HUES48 (cell line): ENCODE data around the gene MFRP.
"Not testable (repeated sequence)": the region's sequence is repeated elsewhere in the genome, so short reads cannot be mapped to it uniquely, and the experiment has no call there.

Experiments
- H3K27ac ChIP-seq: one replicate; pipeline ENCODE4 v1.7.0; 2013; ENCODE audit warnings: low read depth, low read length, inconsistent platforms
- H3K27me3 ChIP-seq: 2 replicates; pipeline ENCODE4 v1.6.1; 2013; ENCODE audit warnings: mild to moderate bottlenecking, low read length; ENCODE audit not compliant: control insufficient read depth, insufficient read depth
- H3K36me3 ChIP-seq: 2 replicates; pipeline ENCODE4 v1.6.1; 2013; ENCODE audit warnings: low read length; ENCODE audit not compliant: control insufficient read depth, insufficient read depth
- H3K4me1 ChIP-seq: 2 replicates; pipeline ENCODE4 v1.6.1; 2013; ENCODE audit warnings: mild to moderate bottlenecking, low read length; ENCODE audit not compliant: control insufficient read depth, insufficient read depth
- H3K4me3 ChIP-seq: 2 replicates; pipeline ENCODE4 v1.5.1; 2013; ENCODE audit warnings: mild to moderate bottlenecking, low read depth, low read length
- H3K9ac ChIP-seq: 2 replicates; pipeline ENCODE4 v1.6.1; 2013; ENCODE audit warnings: mild to moderate bottlenecking, low read depth, low read length, moderate library complexity
- H3K9me3 ChIP-seq: 2 replicates; pipeline ENCODE4 v1.6.1; 2013; ENCODE audit warnings: low read length; ENCODE audit not compliant: control insufficient read depth, insufficient read depth

Gene MFRP

GRCh38 chr11:119346605-119347004, at the start of gene MFRP:
Gene MFRP, minus strand, starts transcription at chr11:119346705. Its CDS starts 192 bp downstream, at chr11:119346513.
- Histone ChIP-seq H3K36me3 (no peaks in the 10 kb centered on the region), H3K9ac (no peak within 1 kb of the TSS), H3K4me1 (no peaks in the 10 kb centered on the region), H3K27me3 (peaks cover 25% of the 10 kb centered on the region), H3K9me3 (no peaks in the 10 kb centered on the region), H3K27ac (no peak within 1 kb of the TSS), H3K4me3 (no peak within 1 kb of the TSS)

DNA sequence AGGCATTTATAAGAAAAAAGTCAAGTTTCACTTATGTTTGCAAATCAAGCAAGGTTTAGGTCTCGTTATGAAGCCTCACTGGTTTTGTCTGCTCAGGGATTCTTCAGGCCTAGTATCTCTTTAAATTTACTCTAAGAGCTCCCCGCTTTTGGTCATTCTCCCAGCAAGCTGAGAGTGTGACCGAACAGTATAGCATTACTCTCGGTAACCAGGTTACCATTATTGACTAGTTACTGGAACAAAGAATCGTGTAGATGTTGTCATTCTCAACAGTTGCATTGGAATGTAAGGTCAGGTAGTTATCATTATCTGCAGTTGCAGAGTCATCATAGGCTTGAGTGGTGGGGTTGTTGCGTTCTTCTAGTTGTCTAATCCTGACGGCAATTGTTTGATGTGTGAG, 44.8 kb upstream of the MFRP start:
- Histone ChIP-seq H3K9me3 (no peaks in the 10 kb centered on the region), H3K27me3 (no peaks in the 10 kb centered on the region), H3K4me3 (no peak overlapping the region), H3K4me1 (no peaks in the 10 kb centered on the region), H3K36me3 (no peaks in the 10 kb centered on the region), H3K27ac (no peak overlapping the region), H3K9ac (no peak overlapping the region)

GRCh38 chr11:119389611-119390254, 43.2 kb upstream of the MFRP start:
- no peak overlapping the region for H3K4me3 ChIP-seq

DNA sequence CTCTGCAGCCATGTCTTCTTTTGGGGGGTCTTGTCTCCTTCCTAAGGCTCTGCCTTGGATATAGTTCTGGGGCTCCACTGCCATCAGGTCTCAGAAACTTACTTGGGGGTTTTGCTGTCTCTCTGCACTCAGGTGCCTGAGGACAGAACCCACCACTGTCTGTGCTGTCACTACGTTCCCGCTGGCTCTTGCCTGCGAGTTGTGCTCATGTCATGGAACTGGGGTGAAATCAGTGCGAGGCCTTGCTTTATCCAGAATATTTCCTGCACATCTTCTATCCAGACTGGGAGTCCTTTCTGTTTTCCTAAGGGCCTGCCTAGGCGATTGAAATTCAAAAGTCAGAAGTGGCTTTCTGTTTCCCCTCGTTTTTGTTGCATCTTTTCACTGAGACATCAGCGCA, 41.6 kb upstream of the MFRP start:
- no peak overlapping the region for H3K27ac ChIP-seq
- H3K9me3 ChIP-seq, result no peaks in the 10 kb centered on the region
- H3K36me3 ChIP-seq, result no peaks in the 10 kb centered on the region
- H3K27me3 ChIP-seq, result peaks cover 3% of the 10 kb centered on the region; the same call in 1 of the 2 replicates
- H3K4me3 ChIP-seq, result no peak overlapping the region
- no peak overlapping the region for H3K9ac ChIP-seq
- H3K4me1 ChIP-seq, result no peaks in the 10 kb centered on the region

More at GRCh38 chr11:119389611-119390254, 43.2 kb upstream of the MFRP start:
- Histone ChIP-seq H3K27me3 (no peaks in the 10 kb centered on the region), H3K27ac (no peak overlapping the region), H3K9ac (no peak overlapping the region), H3K9me3 (no peaks in the 10 kb centered on the region), H3K36me3 (no peaks in the 10 kb centered on the region), H3K4me1 (no peaks in the 10 kb centered on the region)

DNA sequence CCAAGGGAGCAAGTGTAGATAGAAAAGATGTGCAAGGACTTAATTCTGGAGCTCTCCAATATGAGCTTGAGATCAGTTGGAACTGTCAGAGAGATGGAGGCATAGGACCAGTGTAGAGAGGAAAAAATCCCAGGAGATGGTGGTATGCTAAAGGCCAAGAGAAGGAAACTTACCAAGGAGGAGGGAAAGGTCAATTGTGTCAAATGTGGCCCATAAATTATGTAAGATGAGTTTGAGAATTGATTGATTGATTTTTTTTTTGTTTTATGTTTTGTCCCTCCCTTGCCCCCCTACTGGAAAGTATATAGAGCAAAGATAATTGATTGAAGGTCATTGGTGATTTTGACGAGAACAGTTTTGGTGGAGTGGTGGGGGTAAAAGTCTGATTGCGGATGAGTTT, 37.8 kb upstream of the MFRP start:
- Histone ChIP-seq H3K36me3 (no peaks in the 10 kb centered on the region), H3K27me3 (peaks cover 19% of the 10 kb centered on the region), H3K27ac (no peak overlapping the region), H3K9ac (no peak overlapping the region), H3K9me3 (no peaks in the 10 kb centered on the region), H3K4me1 (peaks cover 16% of the 10 kb centered on the region), H3K4me3 (no peak overlapping the region)

GRCh38 chr11:119382513-119382912, 36.0 kb upstream of the MFRP start:
- Histone ChIP-seq H3K27me3 (peaks cover 20% of the 10 kb centered on the region), H3K4me1 (peaks cover 33% of the 10 kb centered on the region)
- not testable (repeated sequence) for H3K36me3 ChIP-seq, H3K27ac ChIP-seq, H3K9me3 ChIP-seq, H3K4me3 ChIP-seq, H3K9ac ChIP-seq

DNA sequence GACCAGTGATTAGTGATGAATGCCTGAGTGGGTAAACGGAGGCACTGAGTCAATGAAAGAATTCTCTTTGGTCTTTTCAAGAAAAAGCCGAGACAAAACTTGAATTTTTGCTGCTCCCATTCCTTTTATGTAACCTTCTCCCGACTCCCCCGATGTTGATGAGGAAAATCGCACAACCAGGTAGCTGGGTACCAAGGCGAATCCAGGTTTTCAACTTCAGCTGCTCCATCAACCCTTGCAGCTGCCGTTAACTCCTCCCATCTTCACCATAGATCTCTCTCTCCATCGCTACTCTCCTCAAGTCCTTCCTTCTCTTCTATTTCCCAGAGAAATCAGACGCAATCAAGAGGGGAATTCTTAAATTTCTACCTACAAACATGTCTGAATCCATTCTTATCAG, 35.6 kb upstream of the MFRP start:
- Histone ChIP-seq H3K9me3 (no peaks in the 10 kb centered on the region), H3K4me1 (peaks cover 37% of the 10 kb centered on the region), H3K27ac (no peak overlapping the region), H3K36me3 (no peaks in the 10 kb centered on the region), H3K4me3 (peak overlapping the region; percentile 63), H3K9ac (0 out of 2 replicates have a peak overlapping the region, but pooled peaks have one; percentile 9), H3K27me3 (peaks cover 20% of the 10 kb centered on the region)

- no peaks in the 10 kb centered on the region for H3K36me3 ChIP-seq
- H3K27me3 ChIP-seq, result peaks cover 20% of the 10 kb centered on the region
- H3K9me3 ChIP-seq, result no peaks in the 10 kb centered on the region
- peaks cover 40% of the 10 kb centered on the region for H3K4me1 ChIP-seq
- H3K9ac ChIP-seq, result peak within 1 kb of the TSS; percentile 9; the same call in 1 of the 2 replicates
- H3K4me3 ChIP-seq, result peak within 1 kb of the TSS; percentile 63
- H3K27ac ChIP-seq, result peak within 1 kb of the TSS; percentile 17
Observed at GRCh38 chr11:119381181-119381988, 34.9 kb upstream of the MFRP start, which contains the start of gene USP2. Gene USP2, minus strand, starts transcription at chr11:119381690. Its CDS starts 8,210 bp downstream, at chr11:119373480.

- Histone ChIP-seq H3K4me3 (peak overlapping the region; percentile 63), H3K9ac (no peak overlapping the region)
Observed at GRCh38 chr11:119380827-119381180, 34.3 kb upstream of the MFRP start.

DNA sequence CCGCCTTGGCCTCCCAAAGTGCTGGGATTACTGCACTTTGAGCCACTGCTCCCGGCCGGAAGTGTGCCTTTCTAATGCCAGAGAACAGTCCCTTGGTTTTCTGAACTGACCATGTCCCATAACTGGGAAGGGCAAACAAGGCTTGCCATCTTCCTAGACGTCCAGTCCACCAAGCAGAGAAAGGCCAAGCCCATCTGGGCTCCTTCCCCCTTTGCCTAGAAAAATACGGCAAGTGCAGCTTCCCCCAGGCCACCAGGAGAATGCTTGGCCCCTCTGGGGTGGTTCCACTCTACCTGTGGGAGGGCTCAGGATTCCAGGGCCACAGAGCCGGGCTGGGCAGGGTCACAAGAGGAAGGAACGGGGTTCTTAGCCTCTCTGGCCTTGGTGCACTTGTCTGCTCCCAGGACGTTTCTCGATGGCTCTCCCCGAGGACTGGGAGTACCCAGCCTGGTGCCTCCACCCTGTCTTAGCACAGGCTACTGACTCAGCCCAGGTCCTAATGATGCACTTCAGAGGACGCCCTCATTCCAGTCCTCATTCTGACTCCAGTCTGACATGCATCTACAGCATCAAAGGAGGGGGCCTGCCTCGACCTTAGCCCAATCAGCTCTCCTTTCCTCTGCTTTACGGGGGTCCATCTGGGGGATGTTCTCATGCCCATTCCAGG, 33.8 kb upstream of the MFRP start:
- H3K27me3 ChIP-seq, result peaks cover 20% of the 10 kb centered on the region
- H3K36me3 ChIP-seq, result no peaks in the 10 kb centered on the region
- H3K4me1 ChIP-seq, result peaks cover 51% of the 10 kb centered on the region
- H3K27ac ChIP-seq, result no peak overlapping the region
- no peaks in the 10 kb centered on the region for H3K9me3 ChIP-seq
- no peak overlapping the region for H3K9ac ChIP-seq
- H3K4me3 ChIP-seq, result peak overlapping the region; percentile 63; the same call in 1 of the 2 replicates

More at GRCh38 chr11:119380827-119381180, 34.3 kb upstream of the MFRP start:
- Histone ChIP-seq H3K9me3 (no peaks in the 10 kb centered on the region), H3K36me3 (no peaks in the 10 kb centered on the region), H3K27me3 (peaks cover 20% of the 10 kb centered on the region), H3K27ac (peak overlapping the region; percentile 17), H3K4me1 (peaks cover 46% of the 10 kb centered on the region)
